ENCODE results near the gene GLCE. TPM values are rescaled to one million over a fixed set of nuclear protein-coding genes. Genes with fewer than 3 reads are reported as not detected.

GLCE gene
- total and polyA plus RNA-seq, 10 of the 15 experiments (the other 5 are each of a cell fraction or from before 2014, with no cell fraction given) = 2.1 to 11.9 (median 2.9) TPM

GRCh38 chr15:69161878-69162213 is 1.4 kb downstream of the GLCE start:
- Histone ChIP-seq H3K4me1 (ENCODE audit: control insufficient read depth, insufficient read depth, low read length) (0 out of 2 replicates have a peak, but pooled peaks cover 4% of the 10 kb centered on the region), H3K79me2 (ENCODE audit: control insufficient read depth, insufficient read depth, low read length) (no peaks in the 10 kb centered on the region), H3K9ac (ENCODE audit: control insufficient read depth, insufficient read depth, low read length) (peak overlapping the region; percentile 72; the same call in 1 of the 2 replicates), H3K36me3 (ENCODE audit: control insufficient read depth in 2 of 2, insufficient read depth in 2 of 2, low read length in 1 of 2) (no peaks in the 10 kb centered on the region), H2AFZ (ENCODE audit: control insufficient read depth, low read depth, low read length) (peak overlapping the region; percentile 98; the same call in 1 of the 2 replicates), H4K20me1 (ENCODE audit: control insufficient read depth, insufficient read depth) (no peaks in the 10 kb centered on the region), H3K9me3 (replicated peaks; ENCODE audit: control insufficient read depth, insufficient read depth, low read length) (no peaks in the 10 kb centered on the region), H3K4me2 (ENCODE audit: control insufficient read depth, insufficient read depth) (peak overlapping the region; percentile 95), H3K4me3 (peak overlapping the region; percentile 93; the same call in 1 of the 2 replicates), H3K27ac (ENCODE audit: control insufficient read depth, insufficient read depth) (no peak overlapping the region), H3K27me3 (replicated peaks in 1 of 2; ENCODE audit: control insufficient read depth in 2 of 2, insufficient read depth in 2 of 2, low read length in 1 of 2) (peaks cover 0 to 5% of the 10 kb centered on the region in 2 experiments; a peak in 2 of 4 replicates)
- intact Hi-C loops (cut with micrococcal nuclease; ENCODE audit: unreplicated experiment) (loop anchor here (2.0 kb wide), 1 partner anchor 57 kb away; no protein-coding TSS in a partner anchor), in situ Hi-C loops (cut with MboI) (no loop called here)
- BruUV-seq (replicated peaks) = no TSS peak
- ChIA-PET RAD21 (ENCODE audit: unreplicated experiment) (interaction anchor here (0.8 to 1.3 kb wide), 4 partner anchors 14 to 61 kb away, joined by 3 to 5 read pairs (median 3); no protein-coding TSS in a partner anchor), POLR2A (interaction anchor here (0.6 to 1.2 kb wide), 3 partner anchors 21 to 1497 kb away, joined by 3 read pairs; no protein-coding TSS in a partner anchor), CTCF (interaction anchor here (0.9 to 1.3 kb wide), 7 partner anchors 16 to 233 kb away, joined by 3 to 4 read pairs (median 3); no protein-coding TSS in a partner anchor), SMC1A (ENCODE audit: uncharacterized antibody, unreplicated experiment) (interaction anchor here (0.5 to 2.9 kb wide), 11 partner anchors 9 to 82 kb away, joined by 3 to 19 read pairs (median 3); no protein-coding TSS in a partner anchor)
- FAIRE-seq (no peak), ATAC-seq (no peak), DNase-seq (ENCODE audit: low read depth, low spot score) (no peak)
- TF ChIP-seq JUNB (IDR thresholded peaks at IDR 0.05) = no peak
- 59% methylated on average over 5 of the region's 5 CpGs for WGBS (ENCODE audit: insufficient coverage, insufficient replicate concordance, low lambda C conversion rate, missing lambda C conversion rate)

- TF ChIP-seq RBBP5 (conservative IDR thresholded peaks at IDR 0.05) (no peak), NFYB (IDR thresholded peaks at IDR 0.05; ENCODE audit: insufficient read depth, low read depth, low read length) (no peak), RAD51 (IDR thresholded peaks at IDR 0.05) (0 out of 2 replicates have a peak, but pooled peaks have one; percentile 13)
- SMC1A ChIA-PET (ENCODE audit: uncharacterized antibody, unreplicated experiment) = interaction anchor here (1.1 to 2.0 kb wide), 3 partner anchors 9 to 45 kb away, joined by 5 to 6 read pairs (median 5); no protein-coding TSS in a partner anchor
- CTCF ChIA-PET = interaction anchor here (1.1 to 1.2 kb wide), 2 partner anchors 42 to 231 kb away, joined by 3 read pairs; no protein-coding TSS in a partner anchor
- Histone ChIP-seq H3K27me3 (replicated peaks in 1 of 2; ENCODE audit: control insufficient read depth in 2 of 2, insufficient read depth in 2 of 2, low read length in 1 of 2) (peaks cover 0 to 5% of the 10 kb centered on the region in 2 experiments; a peak in 1 of 4 replicates), H3K4me1 (ENCODE audit: control insufficient read depth, insufficient read depth, low read length) (0 out of 2 replicates have a peak, but pooled peaks cover 4% of the 10 kb centered on the region), H3K79me2 (ENCODE audit: control insufficient read depth, insufficient read depth, low read length) (no peaks in the 10 kb centered on the region), H2AFZ (ENCODE audit: control insufficient read depth, low read depth, low read length) (no peak overlapping the region), H3K36me3 (ENCODE audit: control insufficient read depth in 2 of 2, insufficient read depth in 2 of 2, low read length in 1 of 2) (no peaks in the 10 kb centered on the region), H3K4me3 (no peak overlapping the region), H3K9ac (ENCODE audit: control insufficient read depth, insufficient read depth, low read length) (no peak overlapping the region), H3K4me2 (ENCODE audit: control insufficient read depth, insufficient read depth) (no peak overlapping the region), H3K9me3 (replicated peaks; ENCODE audit: control insufficient read depth, insufficient read depth, low read length) (no peaks in the 10 kb centered on the region), H3K27ac (ENCODE audit: control insufficient read depth, insufficient read depth) (no peak overlapping the region), H4K20me1 (ENCODE audit: control insufficient read depth, insufficient read depth) (no peaks in the 10 kb centered on the region)
- POLR2A ChIA-PET = no interaction called here
- intact Hi-C loops (cut with micrococcal nuclease; ENCODE audit: unreplicated experiment) = no loop called here
- BruUV-seq (replicated peaks) = TSS peak; percentile 50
- in situ Hi-C loops (cut with MboI) = no loop called here
- RAD21 ChIA-PET (ENCODE audit: unreplicated experiment) = no interaction called here
- no peak for DNase-seq (ENCODE audit: low read depth, low spot score)
- 84% methylated on average over 3 of the region's 3 CpGs for whole genome bisulfite sequencing (ENCODE audit: insufficient coverage, insufficient replicate concordance, low lambda C conversion rate, missing lambda C conversion rate)
- ATAC-seq = no peak
- no peak for FAIRE-seq
Measured at GRCh38 chr15:69163141-69163669, 2.8 kb downstream of the GLCE start.

Data from GM12878 (cell line).